GM12878 (cell line): ENCODE measurements around the gene FAM163B. TPM values are rescaled to one million over a fixed set of nuclear protein-coding genes. Genes with fewer than 3 reads are reported as not detected.
A peak's percentile ranks its signal among the peaks of the same experiment; 100 is the strongest.

ENCODE experiments used
- ATAC-seq: fragments of 200-7000 bp; cut with Tn5 transposase; 3 replicates; pipeline ENCODE4 v1.9.1; 2020; ENCODE audit warnings: mild to moderate bottlenecking, moderate library complexity
- BruUV-seq: library from RNA; stranded (reverse); fragments of 400-500 nt; replicated peaks from 2 replicates; lab custom pipeline; 2021; lab: Mats Ljungman, UMichigan
- CTCF ChIA-PET: fragments of 300-600 bp; sonication (Branson Sonifier 250); formaldehyde crosslinking; extraction: SDS; loops from one replicate; lab custom pipeline; 2021; ENCODE audit warnings: inconsistent platforms; lab: Yijun Ruan, JAX
- POLR2A ChIA-PET: fragments of 350-600 bp; formaldehyde crosslinking; extraction: SDS; loops from one replicate; lab custom pipeline; 2021; ENCODE audit warnings: inconsistent platforms; lab: Charles Lee
- RAD21 ChIA-PET: fragments of 300-600 bp; sonication (Branson Sonifier 250); formaldehyde crosslinking; loops from one replicate; lab custom pipeline; 2023; ENCODE audit warnings: antibody characterized with exemption; ENCODE audit not compliant: unreplicated experiment; lab: Charles Lee
- SMC1A ChIA-PET: fragments of 300-600 bp; sonication (Branson Sonifier 250); formaldehyde crosslinking; loops from one replicate; lab custom pipeline; 2023; ENCODE audit not compliant: unreplicated experiment, uncharacterized antibody; lab: Charles Lee
- DNase-seq: peaks from one replicate; pipeline ENCODE4 v3.0.0-alpha.2; 2011; ENCODE audit warnings: low read depth, low spot score
- FAIRE-seq: peaks from 3 replicates; lab custom pipeline; 2011; peaks lifted over from hg19 to GRCh38; lab: Jason Lieb, UNC
- H2AFZ ChIP-seq: 2 replicates; pipeline ENCODE4 v1.6.0; 2011; ENCODE audit warnings: low read depth, low read length, control low read depth; ENCODE audit not compliant: control insufficient read depth
- H3K27ac ChIP-seq: 2 replicates; pipeline ENCODE4 v1.5.1; 2011; ENCODE audit warnings: control low read depth; ENCODE audit not compliant: control insufficient read depth, insufficient read depth
- H3K27me3 ChIP-seq, 2 experiments: replicated peaks in 1 of 2; 2 replicates each; pipeline versions ENCODE4 v1.6.0 to v1.6.1; 2011; ENCODE audit warnings: low read length in 1 of 2; ENCODE audit not compliant: control insufficient read depth in 2 of 2, insufficient read depth in 2 of 2
- H3K36me3 ChIP-seq, 2 experiments: 2 replicates each; pipeline ENCODE4 v1.5.1; 2011; ENCODE audit warnings: low read length in 1 of 2; ENCODE audit not compliant: control insufficient read depth in 2 of 2, insufficient read depth in 2 of 2
- H3K4me1 ChIP-seq: 2 replicates; pipeline ENCODE4 v1.6.1; 2011; ENCODE audit warnings: mild to moderate bottlenecking, low read length, moderate library complexity, mixed read lengths; ENCODE audit not compliant: control insufficient read depth, insufficient read depth
- H3K4me2 ChIP-seq: 2 replicates; pipeline ENCODE4 v1.6.0; 2011; ENCODE audit warnings: control low read depth; ENCODE audit not compliant: control insufficient read depth, insufficient read depth
- H3K4me3 ChIP-seq: fragments of 200-600 bp; sonication (generic); 2 replicates; pipeline ENCODE4 v1.5.1; 2016
- H3K79me2 ChIP-seq: 2 replicates; pipeline ENCODE4 v1.6.0; 2011; ENCODE audit warnings: low read length; ENCODE audit not compliant: control insufficient read depth, insufficient read depth
- H3K9ac ChIP-seq: 2 replicates; pipeline ENCODE4 v1.8.0; 2011; ENCODE audit warnings: low read length, control low read depth, mixed read lengths; ENCODE audit not compliant: control insufficient read depth, insufficient read depth
- H3K9me3 ChIP-seq: replicated peaks from 3 replicates; pipeline ENCODE4 v1.5.1; 2011; ENCODE audit warnings: mild to moderate bottlenecking, low read length; ENCODE audit not compliant: control insufficient read depth, insufficient read depth
- H4K20me1 ChIP-seq: 2 replicates; pipeline ENCODE4 v1.6.0; 2011; ENCODE audit not compliant: control insufficient read depth, insufficient read depth
- BCLAF1 ChIP-seq: fragments of 450-650 bp; IDR thresholded peaks from 2 replicates; pipeline ENCODE4 v1.6.1; 2017; ENCODE audit warnings: antibody characterized with exemption, mild to moderate bottlenecking, moderate library complexity
- BHLHE40 ChIP-seq, 2 experiments: fragments of 450-650 bp in 1 of 2; IDR thresholded peaks; 2 replicates each; pipeline ENCODE4 v1.6.1; 2011 to 2017; ENCODE audit warnings: low read depth in 2 of 2, borderline replicate concordance in 1 of 2, improper control_type of control experiment in 1 of 2, low read length in 1 of 2, mild to moderate bottlenecking in 1 of 2
- CHD2 ChIP-seq: IDR thresholded peaks from 2 replicates; pipeline ENCODE4 v1.6.1; 2011; ENCODE audit warnings: low read depth, low read length, improper control_type of control experiment, borderline replicate concordance
- EZH2 ChIP-seq: IDR thresholded peaks from 2 replicates; pipeline ENCODE4 v1.6.1; 2012; ENCODE audit warnings: low read depth, mild to moderate bottlenecking, control low read depth, inconsistent platforms, low read length, borderline replicate concordance; ENCODE audit not compliant: control insufficient read depth
- MYC ChIP-seq: IDR thresholded peaks from 2 replicates; pipeline ENCODE4 v1.6.1; 2011; ENCODE audit warnings: mild to moderate bottlenecking, low read length, moderate library complexity, inconsistent platforms; ENCODE audit not compliant: insufficient read depth, insufficient replicate concordance, insufficient read length, severe bottlenecking
- NBN ChIP-seq: fragments of 450-650 bp; IDR thresholded peaks from 2 replicates; pipeline ENCODE4 v1.6.1; 2016
- POLR2A ChIP-seq: IDR thresholded peaks from 2 replicates; pipeline ENCODE4 v1.6.1; 2011; ENCODE audit warnings: low read depth, mild to moderate bottlenecking, low read length
- SPI1 ChIP-seq: IDR thresholded peaks from 2 replicates; pipeline ENCODE4 v1.6.1; 2011; ENCODE audit warnings: low read depth, mild to moderate bottlenecking, low read length, moderate library complexity, borderline replicate concordance; ENCODE audit not compliant: insufficient read depth
- SRF ChIP-seq, 2 experiments: IDR thresholded peaks; 2 replicates each; pipeline ENCODE4 v1.6.1; 2011; ENCODE audit warnings: low read depth in 2 of 2, low read length in 2 of 2, mild to moderate bottlenecking in 1 of 2, moderate library complexity in 1 of 2
- SUZ12 ChIP-seq: fragments of 200-600 bp; sonication (generic); IDR thresholded peaks from one replicate; pipeline ENCODE4 v1.6.1; 2018; ENCODE audit warnings: antibody characterized with exemption, mild to moderate bottlenecking; ENCODE audit not compliant: unreplicated experiment
- ZNF622 ChIP-seq: fragments of 450-650 bp; IDR thresholded peaks from 2 replicates; pipeline ENCODE4 v1.6.1; 2017; ENCODE audit warnings: mild to moderate bottlenecking, inconsistent platforms
- WGBS: methylation state at CpG from one replicate; pipeline ENCODE4 v1.1.6; 2016; ENCODE audit warnings: low lambda C conversion rate; ENCODE audit not compliant: insufficient replicate concordance, insufficient coverage; ENCODE audit errors: missing lambda C conversion rate; 5-methylcytosine and 5-hydroxymethylcytosine counted together
- in situ Hi-C: fragments of 300-500 bp; cut with MboI; formaldehyde crosslinking; loops from 9 replicates; pipeline ENCODE4 v1.14.3; 2018; ENCODE audit warnings: mixed read lengths
- intact Hi-C: fragments of 100-400 bp; cut with micrococcal nuclease; formaldehyde crosslinking; loops from one replicate; pipeline ENCODE4 v1.14.2; 2022; ENCODE audit not compliant: unreplicated experiment
- polyA plus RNA-seq, 11 experiments: library from polyadenylated mRNA; depleted of rRNA in 4 of 11; unstranded in 6 of 11; stranded (reverse) in 5 of 11; fragments of >200 nt; fragmentation: Nextera tagmentation in 4 of 11; fragmentation: Illumina TruSeq in 1 of 11; extraction: Ambion mirVana in 4 of 11; extraction: Trizol in 1 of 11; gene quantifications; 1 replicate in 1 of 11; 2 replicates in 10 of 11; pipeline versions ENCODE4 v1.2.1 to v1.2.3, GENCODE V29; 2011 to 2016; ENCODE audit warnings: inconsistent platforms in 2 of 11, missing spikeins in 2 of 11, low read depth in 1 of 11
- total RNA-seq, 4 experiments: library from RNA; depleted of rRNA in 3 of 4; stranded (reverse); fragments of >200 nt in 3 of 4; fragmentation: Illumina TruSeq in 1 of 4; extraction: Trizol in 1 of 4; gene quantifications; 2 replicates each; pipeline versions ENCODE4 v1.2.1 to v1.2.3, GENCODE V29; 2013 to 2021

FAM163B gene
- total and polyA plus RNA-seq, 10 of the 15 experiments (the other 5 are each of a cell fraction or from before 2014, with no cell fraction given) = not detected

- TF ChIP-seq EZH2 (no peak), MYC (no peak), CHD2 (no peak), BCLAF1 (no peak), SRF (IDR thresholded peaks at IDR 0.05; ENCODE audit: low read depth in 2 of 2, low read length in 2 of 2) (no peak), POLR2A (no peak), BHLHE40 (IDR thresholded peaks at IDR 0.05; ENCODE audit: borderline replicate concordance in 1 of 2, low read depth in 2 of 2, low read length in 1 of 2) (peak in 1 of 2 experiments; percentile 39; a peak in 1 of 4 replicates)
These were observed 68.5 kb downstream of the FAM163B start (continued) for GRCh38 chr9:133540698-133541025.

DNA sequence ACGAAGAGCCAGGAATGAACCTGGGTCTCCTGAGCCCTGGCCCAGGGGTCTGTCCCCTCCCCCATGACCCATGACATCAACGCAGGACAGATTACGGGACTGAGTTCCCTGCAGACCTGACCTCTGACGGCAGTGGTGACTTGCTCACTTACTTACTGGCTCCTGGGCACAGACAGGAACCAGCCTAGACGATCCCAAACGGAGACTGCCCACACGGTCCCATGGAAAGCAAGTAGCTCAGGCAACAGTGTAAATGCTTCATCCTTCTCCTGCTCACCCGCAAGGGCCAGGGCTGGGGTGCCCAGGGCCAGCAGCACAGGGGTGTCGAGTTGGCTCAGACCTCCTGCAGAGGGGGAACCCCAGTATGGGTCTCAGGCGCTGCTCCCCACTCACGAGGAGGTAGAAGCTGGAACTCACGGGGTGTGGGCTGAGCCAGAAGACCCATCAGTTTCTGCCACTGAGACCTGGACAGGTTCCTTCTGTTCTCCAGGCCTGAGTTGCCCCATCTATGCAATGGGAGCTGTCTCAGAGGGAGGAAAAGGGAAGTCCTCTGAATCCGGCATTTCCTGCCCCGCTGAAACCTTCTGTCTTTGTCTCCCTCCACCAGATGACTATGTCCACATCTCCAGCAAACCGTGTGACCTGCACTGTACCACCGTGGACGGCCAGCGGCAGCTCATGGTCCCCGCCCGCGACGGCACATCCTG, 69.0 kb downstream of the FAM163B start:
- RAD21 ChIA-PET = no interaction called here
- FAIRE-seq = no peak
- Histone ChIP-seq H3K9me3 (no peaks in the 10 kb centered on the region), H2AFZ (no peak overlapping the region), H3K27ac (no peak overlapping the region), H3K27me3 (peaks cover 0 to 6% of the 10 kb centered on the region in 2 experiments; a peak in 3 of 4 replicates), H3K36me3 (no peaks in the 10 kb centered on the region), H3K4me2 (0 out of 2 replicates have a peak overlapping the region, but pooled peaks have one; percentile 33), H3K4me1 (no peaks in the 10 kb centered on the region; the same call in 1 of the 2 replicates), H4K20me1 (no peaks in the 10 kb centered on the region), H3K4me3 (no peak overlapping the region), H3K9ac (no peak overlapping the region), H3K79me2 (no peaks in the 10 kb centered on the region)
- TF ChIP-seq ZNF622 = no peak
- no peak for TF ChIP-seq SUZ12
- TF ChIP-seq NBN = no peak
- TF ChIP-seq SPI1 = 0 out of 2 replicates have a peak, but pooled peaks have one; percentile 10
- intact Hi-C loops = no loop called here
- DNase-seq = no peak
- no TSS peak for BruUV-seq
- in situ Hi-C loops = loop anchor here (5.0 to 25.0 kb wide), 2 partner anchors 472 to 557 kb away; no protein-coding TSS in a partner anchor
- ATAC-seq = peak; percentile 30; the same call in 2 of the 3 replicates
- CTCF ChIA-PET = interaction anchor here (0.9 to 1.3 kb wide), 3 partner anchors 16 to 43 kb away, joined by 3 to 4 read pairs (median 4); no protein-coding TSS in a partner anchor
- WGBS = 10% methylated on average over 22 of the region's 22 CpGs
- POLR2A ChIA-PET = no interaction called here
- SMC1A ChIA-PET = no interaction called here
